GM12878 (cell line): ENCODE results near the gene KCNS3. TPM values are rescaled to one million over a fixed set of nuclear protein-coding genes. Genes with fewer than 3 reads are reported as not detected.

Experiments used
- ATAC-seq: fragments of 200-7000 bp; cut with Tn5 transposase; 3 replicates; pipeline ENCODE4 v1.9.1; 2020; ENCODE audit warnings: mild to moderate bottlenecking, moderate library complexity
- BruUV-seq: library from RNA; stranded (reverse); fragments of 400-500 nt; replicated peaks from 2 replicates; lab custom pipeline; 2021; lab: Mats Ljungman, UMichigan
- CTCF ChIA-PET: fragments of 300-600 bp; sonication (Branson Sonifier 250); formaldehyde crosslinking; extraction: SDS; loops from one replicate; lab custom pipeline; 2021; ENCODE audit warnings: inconsistent platforms; lab: Yijun Ruan, JAX
- POLR2A ChIA-PET: fragments of 350-600 bp; formaldehyde crosslinking; extraction: SDS; loops from one replicate; lab custom pipeline; 2021; ENCODE audit warnings: inconsistent platforms; lab: Charles Lee
- RAD21 ChIA-PET: fragments of 300-600 bp; sonication (Branson Sonifier 250); formaldehyde crosslinking; loops from one replicate; lab custom pipeline; 2023; ENCODE audit warnings: antibody characterized with exemption; ENCODE audit not compliant: unreplicated experiment; lab: Charles Lee
- SMC1A ChIA-PET: fragments of 300-600 bp; sonication (Branson Sonifier 250); formaldehyde crosslinking; loops from one replicate; lab custom pipeline; 2023; ENCODE audit not compliant: unreplicated experiment, uncharacterized antibody; lab: Charles Lee
- DNase-seq: peaks from one replicate; pipeline ENCODE4 v3.0.0-alpha.2; 2011; ENCODE audit warnings: low read depth, low spot score
- FAIRE-seq: peaks from 3 replicates; lab custom pipeline; 2011; peaks lifted over from hg19 to GRCh38; lab: Jason Lieb, UNC
- H2AFZ ChIP-seq: 2 replicates; pipeline ENCODE4 v1.6.0; 2011; ENCODE audit warnings: low read depth, low read length, control low read depth; ENCODE audit not compliant: control insufficient read depth
- H3K27ac ChIP-seq: 2 replicates; pipeline ENCODE4 v1.5.1; 2011; ENCODE audit warnings: control low read depth; ENCODE audit not compliant: control insufficient read depth, insufficient read depth
- H3K27me3 ChIP-seq, 2 experiments: replicated peaks in 1 of 2; 2 replicates each; pipeline versions ENCODE4 v1.6.0 to v1.6.1; 2011; ENCODE audit warnings: low read length in 1 of 2; ENCODE audit not compliant: control insufficient read depth in 2 of 2, insufficient read depth in 2 of 2
- H3K36me3 ChIP-seq, 2 experiments: 2 replicates each; pipeline ENCODE4 v1.5.1; 2011; ENCODE audit warnings: low read length in 1 of 2; ENCODE audit not compliant: control insufficient read depth in 2 of 2, insufficient read depth in 2 of 2
- H3K4me1 ChIP-seq: 2 replicates; pipeline ENCODE4 v1.6.1; 2011; ENCODE audit warnings: mild to moderate bottlenecking, low read length, moderate library complexity, mixed read lengths; ENCODE audit not compliant: control insufficient read depth, insufficient read depth
- H3K4me2 ChIP-seq: 2 replicates; pipeline ENCODE4 v1.6.0; 2011; ENCODE audit warnings: control low read depth; ENCODE audit not compliant: control insufficient read depth, insufficient read depth
- H3K4me3 ChIP-seq: fragments of 200-600 bp; sonication (generic); 2 replicates; pipeline ENCODE4 v1.5.1; 2016
- H3K79me2 ChIP-seq: 2 replicates; pipeline ENCODE4 v1.6.0; 2011; ENCODE audit warnings: low read length; ENCODE audit not compliant: control insufficient read depth, insufficient read depth
- H3K9ac ChIP-seq: 2 replicates; pipeline ENCODE4 v1.8.0; 2011; ENCODE audit warnings: low read length, control low read depth, mixed read lengths; ENCODE audit not compliant: control insufficient read depth, insufficient read depth
- H3K9me3 ChIP-seq: replicated peaks from 3 replicates; pipeline ENCODE4 v1.5.1; 2011; ENCODE audit warnings: mild to moderate bottlenecking, low read length; ENCODE audit not compliant: control insufficient read depth, insufficient read depth
- H4K20me1 ChIP-seq: 2 replicates; pipeline ENCODE4 v1.6.0; 2011; ENCODE audit not compliant: control insufficient read depth, insufficient read depth
- CHD1 ChIP-seq: IDR thresholded peaks from 2 replicates; pipeline ENCODE4 v1.6.1; 2012; ENCODE audit warnings: low read depth, low read length, improper control_type of control experiment
- EED ChIP-seq: sonication (generic); IDR thresholded peaks from 2 replicates; pipeline ENCODE4 v1.6.1; 2016; ENCODE audit warnings: antibody characterized with exemption, low read depth
- KLF5 ChIP-seq: fragments of 450-650 bp; IDR thresholded peaks from 2 replicates; pipeline ENCODE4 v1.6.1; 2014; ENCODE audit warnings: mild to moderate bottlenecking; ENCODE audit not compliant: partially characterized antibody
- RAD51 ChIP-seq: fragments of 450-650 bp; IDR thresholded peaks from 2 replicates; pipeline ENCODE4 v1.6.1; 2016; ENCODE audit warnings: moderate library complexity, mild to moderate bottlenecking, inconsistent platforms
- TCF12 ChIP-seq: IDR thresholded peaks from 2 replicates; pipeline ENCODE4 v1.6.1; 2011; ENCODE audit warnings: low read depth, mild to moderate bottlenecking, low read length
- ZNF274 ChIP-seq: IDR thresholded peaks from one replicate; pipeline ENCODE4 v1.8.0; 2011; ENCODE audit not compliant: insufficient read length, insufficient read depth
- WGBS: methylation state at CpG from one replicate; pipeline ENCODE4 v1.1.6; 2016; ENCODE audit warnings: low lambda C conversion rate; ENCODE audit not compliant: insufficient replicate concordance, insufficient coverage; ENCODE audit errors: missing lambda C conversion rate; 5-methylcytosine and 5-hydroxymethylcytosine counted together
- in situ Hi-C: fragments of 300-500 bp; cut with MboI; formaldehyde crosslinking; loops from 9 replicates; pipeline ENCODE4 v1.14.3; 2018; ENCODE audit warnings: mixed read lengths
- intact Hi-C: fragments of 100-400 bp; cut with micrococcal nuclease; formaldehyde crosslinking; loops from one replicate; pipeline ENCODE4 v1.14.2; 2022; ENCODE audit not compliant: unreplicated experiment
- polyA plus RNA-seq, 11 experiments: library from polyadenylated mRNA; depleted of rRNA in 4 of 11; unstranded in 6 of 11; stranded (reverse) in 5 of 11; fragments of >200 nt; fragmentation: Nextera tagmentation in 4 of 11; fragmentation: Illumina TruSeq in 1 of 11; extraction: Ambion mirVana in 4 of 11; extraction: Trizol in 1 of 11; gene quantifications; 1 replicate in 1 of 11; 2 replicates in 10 of 11; pipeline versions ENCODE4 v1.2.1 to v1.2.3, GENCODE V29; 2011 to 2016; ENCODE audit warnings: inconsistent platforms in 2 of 11, missing spikeins in 2 of 11, low read depth in 1 of 11
- total RNA-seq, 4 experiments: library from RNA; depleted of rRNA in 3 of 4; stranded (reverse); fragments of >200 nt in 3 of 4; fragmentation: Illumina TruSeq in 1 of 4; extraction: Trizol in 1 of 4; gene quantifications; 2 replicates each; pipeline versions ENCODE4 v1.2.1 to v1.2.3, GENCODE V29; 2013 to 2021
- TF ChIP-seq, protein P1 (sequence below): fragments of 450-650 bp; IDR thresholded peaks from 2 replicates; pipeline ENCODE4 v1.6.1; 2017; ENCODE audit warnings: mild to moderate bottlenecking, moderate library complexity
- TF ChIP-seq, protein P2 (sequence below): IDR thresholded peaks from 2 replicates; pipeline ENCODE4 v1.6.1; 2011; ENCODE audit warnings: borderline replicate concordance, low read depth, mild to moderate bottlenecking, moderate library complexity, mixed read lengths, low read length; ENCODE audit not compliant: insufficient read depth; ENCODE audit errors: extremely low read length
- TF ChIP-seq, protein P3 (sequence below): fragments of 450-650 bp; IDR thresholded peaks from 2 replicates; pipeline ENCODE4 v1.6.1; 2014; ENCODE audit warnings: mild to moderate bottlenecking
- TF ChIP-seq, protein P4 (sequence below): IDR thresholded peaks from 2 replicates; pipeline ENCODE4 v1.6.1; 2012; ENCODE audit warnings: low read depth, low read length, improper control_type of control experiment

The KCNS3 gene
- total and polyA plus RNA-seq, 10 of the 15 experiments (the other 5 are each of a cell fraction or from before 2014, with no cell fraction given): not detected

DNA sequence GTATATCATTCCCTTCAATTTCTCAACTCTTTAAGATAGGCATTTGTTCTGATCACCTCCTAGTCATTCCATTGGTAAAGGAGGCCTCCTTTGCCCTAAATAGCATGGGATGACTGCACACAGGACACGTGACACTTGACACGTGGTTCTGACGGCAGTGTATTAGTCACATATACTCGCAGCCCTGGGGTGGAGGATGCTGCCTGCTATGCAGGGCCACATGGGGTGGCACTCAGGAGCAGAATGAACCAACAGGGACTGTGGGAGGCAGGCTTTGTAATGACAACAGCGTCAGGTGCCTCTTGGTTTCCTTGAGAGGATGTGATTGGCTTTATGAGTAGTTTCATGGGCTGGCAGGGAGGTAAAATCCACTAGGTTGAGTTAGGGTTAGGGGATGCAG, 9.3 kb upstream of the KCNS3 start:
- Histone ChIP-seq H3K27ac (no peak overlapping the region), H4K20me1 (no peaks in the 10 kb centered on the region), H3K4me2 (no peak overlapping the region), H3K36me3 (no peaks in the 10 kb centered on the region), H3K9me3 (no peaks in the 10 kb centered on the region), H3K27me3 (peaks cover 0 to 2% of the 10 kb centered on the region in 2 experiments; a peak in 2 of 4 replicates), H3K4me3 (no peak overlapping the region), H3K4me1 (no peaks in the 10 kb centered on the region), H2AFZ (no peak overlapping the region), H3K79me2 (no peaks in the 10 kb centered on the region), H3K9ac (no peak overlapping the region)
- in situ Hi-C loops (no loop called here), intact Hi-C loops (no loop called here)
- BruUV-seq: no TSS peak
- SMC1A ChIA-PET: no interaction called here
- WGBS: 28% methylated on average over 5 of the region's 5 CpGs
- CTCF ChIA-PET: interaction anchor here (1.6 kb wide), 1 partner anchor 17 kb away, joined by 4 read pairs; no protein-coding TSS in a partner anchor
- RAD21 ChIA-PET: no interaction called here
- POLR2A ChIA-PET: no interaction called here
- DNase-seq: no peak
- FAIRE-seq: no peak
- peak; percentile 61 for ATAC-seq
- no peak for TF ChIP-seq KLF5
- TF ChIP-seq, protein P1, sequence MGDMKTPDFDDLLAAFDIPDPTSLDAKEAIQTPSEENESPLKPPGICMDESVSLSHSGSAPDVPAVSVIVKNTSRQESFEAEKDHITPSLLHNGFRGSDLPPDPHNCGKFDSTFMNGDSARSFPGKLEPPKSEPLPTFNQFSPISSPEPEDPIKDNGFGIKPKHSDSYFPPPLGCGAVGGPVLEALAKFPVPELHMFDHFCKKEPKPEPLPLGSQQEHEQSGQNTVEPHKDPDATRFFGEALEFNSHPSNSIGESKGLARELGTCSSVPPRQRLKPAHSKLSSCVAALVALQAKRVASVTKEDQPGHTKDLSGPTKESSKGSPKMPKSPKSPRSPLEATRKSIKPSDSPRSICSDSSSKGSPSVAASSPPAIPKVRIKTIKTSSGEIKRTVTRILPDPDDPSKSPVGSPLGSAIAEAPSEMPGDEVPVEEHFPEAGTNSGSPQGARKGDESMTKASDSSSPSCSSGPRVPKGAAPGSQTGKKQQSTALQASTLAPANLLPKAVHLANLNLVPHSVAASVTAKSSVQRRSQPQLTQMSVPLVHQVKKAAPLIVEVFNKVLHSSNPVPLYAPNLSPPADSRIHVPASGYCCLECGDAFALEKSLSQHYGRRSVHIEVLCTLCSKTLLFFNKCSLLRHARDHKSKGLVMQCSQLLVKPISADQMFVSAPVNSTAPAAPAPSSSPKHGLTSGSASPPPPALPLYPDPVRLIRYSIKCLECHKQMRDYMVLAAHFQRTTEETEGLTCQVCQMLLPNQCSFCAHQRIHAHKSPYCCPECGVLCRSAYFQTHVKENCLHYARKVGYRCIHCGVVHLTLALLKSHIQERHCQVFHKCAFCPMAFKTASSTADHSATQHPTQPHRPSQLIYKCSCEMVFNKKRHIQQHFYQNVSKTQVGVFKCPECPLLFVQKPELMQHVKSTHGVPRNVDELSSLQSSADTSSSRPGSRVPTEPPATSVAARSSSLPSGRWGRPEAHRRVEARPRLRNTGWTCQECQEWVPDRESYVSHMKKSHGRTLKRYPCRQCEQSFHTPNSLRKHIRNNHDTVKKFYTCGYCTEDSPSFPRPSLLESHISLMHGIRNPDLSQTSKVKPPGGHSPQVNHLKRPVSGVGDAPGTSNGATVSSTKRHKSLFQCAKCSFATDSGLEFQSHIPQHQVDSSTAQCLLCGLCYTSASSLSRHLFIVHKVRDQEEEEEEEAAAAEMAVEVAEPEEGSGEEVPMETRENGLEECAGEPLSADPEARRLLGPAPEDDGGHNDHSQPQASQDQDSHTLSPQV: no peak
- TF ChIP-seq EED: no peak
- TF ChIP-seq, protein P2, sequence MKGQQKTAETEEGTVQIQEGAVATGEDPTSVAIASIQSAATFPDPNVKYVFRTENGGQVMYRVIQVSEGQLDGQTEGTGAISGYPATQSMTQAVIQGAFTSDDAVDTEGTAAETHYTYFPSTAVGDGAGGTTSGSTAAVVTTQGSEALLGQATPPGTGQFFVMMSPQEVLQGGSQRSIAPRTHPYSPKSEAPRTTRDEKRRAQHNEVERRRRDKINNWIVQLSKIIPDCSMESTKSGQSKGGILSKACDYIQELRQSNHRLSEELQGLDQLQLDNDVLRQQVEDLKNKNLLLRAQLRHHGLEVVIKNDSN: peak; percentile 47
- no peak for TF ChIP-seq CHD1
- TF ChIP-seq, protein P3, sequence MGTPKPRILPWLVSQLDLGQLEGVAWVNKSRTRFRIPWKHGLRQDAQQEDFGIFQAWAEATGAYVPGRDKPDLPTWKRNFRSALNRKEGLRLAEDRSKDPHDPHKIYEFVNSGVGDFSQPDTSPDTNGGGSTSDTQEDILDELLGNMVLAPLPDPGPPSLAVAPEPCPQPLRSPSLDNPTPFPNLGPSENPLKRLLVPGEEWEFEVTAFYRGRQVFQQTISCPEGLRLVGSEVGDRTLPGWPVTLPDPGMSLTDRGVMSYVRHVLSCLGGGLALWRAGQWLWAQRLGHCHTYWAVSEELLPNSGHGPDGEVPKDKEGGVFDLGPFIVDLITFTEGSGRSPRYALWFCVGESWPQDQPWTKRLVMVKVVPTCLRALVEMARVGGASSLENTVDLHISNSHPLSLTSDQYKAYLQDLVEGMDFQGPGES: no peak
- no peak for TF ChIP-seq TCF12
- peak; percentile 78 for TF ChIP-seq RAD51
- TF ChIP-seq ZNF274: no peak
- TF ChIP-seq, protein P4, sequence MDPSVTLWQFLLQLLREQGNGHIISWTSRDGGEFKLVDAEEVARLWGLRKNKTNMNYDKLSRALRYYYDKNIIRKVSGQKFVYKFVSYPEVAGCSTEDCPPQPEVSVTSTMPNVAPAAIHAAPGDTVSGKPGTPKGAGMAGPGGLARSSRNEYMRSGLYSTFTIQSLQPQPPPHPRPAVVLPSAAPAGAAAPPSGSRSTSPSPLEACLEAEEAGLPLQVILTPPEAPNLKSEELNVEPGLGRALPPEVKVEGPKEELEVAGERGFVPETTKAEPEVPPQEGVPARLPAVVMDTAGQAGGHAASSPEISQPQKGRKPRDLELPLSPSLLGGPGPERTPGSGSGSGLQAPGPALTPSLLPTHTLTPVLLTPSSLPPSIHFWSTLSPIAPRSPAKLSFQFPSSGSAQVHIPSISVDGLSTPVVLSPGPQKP: no peak
